Heart right ventricle (tissue), 16 donors: ENCODE results near the gene CPXM2. TPM values are rescaled to one million over a fixed set of nuclear protein-coding genes. Genes with fewer than 3 reads are reported as not detected.

ENCODE experiments used
- ATAC-seq, 8 donors: fragments of 200-7000 bp; cut with Tn5 transposase; one replicate each; pipeline ENCODE4 v1.9.1; 2020; ENCODE audit warnings: mild to moderate bottlenecking in 8 of 8, moderate library complexity in 8 of 8, moderate number of reproducible peaks in 1 of 8
- DNase-seq, 2 donors: peaks; one replicate each; pipeline ENCODE4 v3.0.0-alpha.2; 2020
- H3K27ac ChIP-seq, 10 donors: fragments of 200-600 bp; sonication (generic) in 2 of 10; one replicate each; pipeline versions ENCODE4 v1.5.0 to v1.8.0; 2020 to 2022; ENCODE audit warnings: mild to moderate bottlenecking in 3 of 10
- H3K27me3 ChIP-seq, 7 donors: fragments of 200-600 bp; one replicate each; pipeline ENCODE4 v1.8.0; 2021 to 2022; ENCODE audit warnings: mild to moderate bottlenecking in 2 of 7
- H3K36me3 ChIP-seq, 9 donors: fragments of 200-600 bp; sonication (generic) in 1 of 9; one replicate each; pipeline versions ENCODE4 v1.5.0 to v1.8.0; 2020 to 2022; ENCODE audit warnings: mild to moderate bottlenecking in 2 of 9
- H3K4me1 ChIP-seq, 9 donors: fragments of 200-600 bp; sonication (generic) in 1 of 9; one replicate each; pipeline versions ENCODE4 v1.5.0 to v1.8.0; 2020 to 2022; ENCODE audit warnings: mild to moderate bottlenecking in 4 of 9
- H3K4me3 ChIP-seq, 10 donors: fragments of 200-600 bp; sonication (generic) in 2 of 10; one replicate each; pipeline versions ENCODE4 v1.5.0 to v1.8.0; 2020 to 2022; ENCODE audit warnings: mild to moderate bottlenecking in 7 of 10, moderate library complexity in 2 of 10
- H3K9me3 ChIP-seq, 11 donors: fragments of 200-600 bp in 10 of 11; sonication (generic) in 2 of 11; one replicate each; pipeline versions ENCODE4 v1.5.0 to v1.8.0; 2013 to 2022; ENCODE audit warnings: mild to moderate bottlenecking in 2 of 11, control low read depth in 1 of 11, moderate library complexity in 1 of 11
- WGBS, 2 donors: extraction: QIAGEN DNeasy Blood & Tissue Kit; methylation state at CpG; one replicate each; pipeline ENCODE4 v1.1.7; 2013; ENCODE audit warnings: inconsistent platforms in 1 of 2; 5-methylcytosine and 5-hydroxymethylcytosine counted together
- intact Hi-C, 10 donors: fragments of 100-400 bp; cut with DNase I; formaldehyde crosslinking; loops; one replicate each; pipeline versions ENCODE4 v1.11.1 to v1.14.2; 2022
- polyA plus RNA-seq, 2 donors: library from polyadenylated mRNA; stranded (reverse); fragments of 200-250 nt; gene quantifications; one replicate each; pipeline ENCODE4 v1.2.3, GENCODE V29; 2013
- total RNA-seq, 10 donors: library from RNA; stranded (reverse); fragmentation: NEBNext Ultra II Directional in 3 of 10; extraction: Animal tissue kit (Norgen Biotek cat#: 25700) in 3 of 10; gene quantifications; one replicate each; pipeline versions ENCODE4 v1.2.1 to v1.2.4, GENCODE V29; 2021 to 2023
- TF ChIP-seq, protein P1 (sequence below), 9 donors: fragments of 200-600 bp; sonication (generic) in 2 of 9; IDR thresholded peaks; one replicate each; pipeline versions ENCODE4 v1.5.0 to v1.8.0; 2021 to 2022; ENCODE audit warnings: antibody characterized with exemption in 9 of 9, mild to moderate bottlenecking in 5 of 9, moderate library complexity in 1 of 9
- donor health status: Arrhythmogenic right ventricular cardiomyopathy.
- donor health status: ischemic (EF 13 %, LVEDD 7.1; RV severe dilation, severe dysfunction).
- donor health status: healthy with polysubstance abuse.
- donor health status: DM: no; HTN: yes; CAD: no.
- donor health status: DM: no; HTN: no; CAD: no.
- donor health status: ischemic (EF 25% LVEDD 6.9; RV normal size, moderate dysfunction).
- donor health status: ischemic (EF 25% LVEDD 5.7; RV mildly dilated, moderate dysfunction).
- donor health status: healthy.
- donor health status: DM: yes; HTN: yes; CAD: no.
- donor health status: Ischemic cardiomyopathy.
- donor health status: ischemic (EF 35%, LVEDD 5.7; RV mildly dilated, moderate dysfunction).
- donor health status: nonischemic (EF 11% LVEDD 7.7; RV severe dilation, severe dysfunction).
- donor health status: DM: yes; HTN: yes; CAD: no.
- donor health status: PGD.
- donor health status: ischemic (EF 29% LVEDD 5.4; RV normal size, mild dysfunction).
- donor health status: nonischemic (EF 23%, LVEDD 6.1; RV moderate dilation, normal function).

The CPXM2 gene
- total and polyA plus RNA-seq, 12 donors = 2.0 to 9.8 (median 3.8) TPM

DNA sequence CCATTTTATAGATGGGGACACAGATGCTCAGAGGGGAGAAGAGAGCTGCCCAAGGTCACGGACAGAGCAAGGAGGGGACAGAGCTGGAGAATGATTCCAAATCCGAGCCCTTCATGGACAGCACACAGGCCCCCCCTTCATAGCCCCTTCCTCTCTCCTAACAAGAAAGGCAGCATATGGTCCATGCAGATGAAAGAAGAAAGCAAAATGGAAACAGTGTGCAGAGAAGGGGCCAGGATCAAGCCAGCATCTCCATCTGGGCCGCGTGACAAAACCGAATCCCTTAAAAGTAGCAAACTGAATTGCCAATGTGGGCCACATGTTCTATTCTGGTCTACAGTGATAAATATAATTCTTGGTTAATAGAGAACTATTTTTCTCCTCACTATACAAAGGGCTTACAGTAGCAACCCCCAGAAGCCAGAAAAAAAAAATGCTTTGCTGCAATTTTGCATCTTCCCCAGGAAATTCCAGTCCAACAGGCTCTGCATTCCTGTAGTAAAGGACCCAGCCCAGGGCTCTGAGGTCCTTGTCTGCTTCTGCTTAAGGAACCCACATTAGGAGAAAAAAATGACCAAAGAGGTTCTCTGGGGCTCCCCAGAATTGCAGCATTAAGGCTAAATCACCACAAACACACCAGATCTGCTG lies 7.8 kb downstream of the CPXM2 start:
- Histone ChIP-seq H3K9me3 (no peaks in the 10 kb centered on the region), H3K27me3 (peaks cover 0 to 11% (median 0%) of the 10 kb centered on the region in 7 donors), H3K4me3 (no peak overlapping the region), H3K27ac (no peak overlapping the region), H3K36me3 (no peaks in the 10 kb centered on the region), H3K4me1 (peaks cover 0 to 10% (median 0%) of the 10 kb centered on the region in 9 donors)
- DNase-seq = no peak
- TF ChIP-seq, protein P1, sequence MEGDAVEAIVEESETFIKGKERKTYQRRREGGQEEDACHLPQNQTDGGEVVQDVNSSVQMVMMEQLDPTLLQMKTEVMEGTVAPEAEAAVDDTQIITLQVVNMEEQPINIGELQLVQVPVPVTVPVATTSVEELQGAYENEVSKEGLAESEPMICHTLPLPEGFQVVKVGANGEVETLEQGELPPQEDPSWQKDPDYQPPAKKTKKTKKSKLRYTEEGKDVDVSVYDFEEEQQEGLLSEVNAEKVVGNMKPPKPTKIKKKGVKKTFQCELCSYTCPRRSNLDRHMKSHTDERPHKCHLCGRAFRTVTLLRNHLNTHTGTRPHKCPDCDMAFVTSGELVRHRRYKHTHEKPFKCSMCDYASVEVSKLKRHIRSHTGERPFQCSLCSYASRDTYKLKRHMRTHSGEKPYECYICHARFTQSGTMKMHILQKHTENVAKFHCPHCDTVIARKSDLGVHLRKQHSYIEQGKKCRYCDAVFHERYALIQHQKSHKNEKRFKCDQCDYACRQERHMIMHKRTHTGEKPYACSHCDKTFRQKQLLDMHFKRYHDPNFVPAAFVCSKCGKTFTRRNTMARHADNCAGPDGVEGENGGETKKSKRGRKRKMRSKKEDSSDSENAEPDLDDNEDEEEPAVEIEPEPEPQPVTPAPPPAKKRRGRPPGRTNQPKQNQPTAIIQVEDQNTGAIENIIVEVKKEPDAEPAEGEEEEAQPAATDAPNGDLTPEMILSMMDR (IDR thresholded peaks at IDR 0.05) = no peak
- intact Hi-C loops = no loop called here
- no peak for ATAC-seq
- WGBS, 2 donors = 83 to 89% methylated on average over 5 of the region's 5 CpGs

DNA sequence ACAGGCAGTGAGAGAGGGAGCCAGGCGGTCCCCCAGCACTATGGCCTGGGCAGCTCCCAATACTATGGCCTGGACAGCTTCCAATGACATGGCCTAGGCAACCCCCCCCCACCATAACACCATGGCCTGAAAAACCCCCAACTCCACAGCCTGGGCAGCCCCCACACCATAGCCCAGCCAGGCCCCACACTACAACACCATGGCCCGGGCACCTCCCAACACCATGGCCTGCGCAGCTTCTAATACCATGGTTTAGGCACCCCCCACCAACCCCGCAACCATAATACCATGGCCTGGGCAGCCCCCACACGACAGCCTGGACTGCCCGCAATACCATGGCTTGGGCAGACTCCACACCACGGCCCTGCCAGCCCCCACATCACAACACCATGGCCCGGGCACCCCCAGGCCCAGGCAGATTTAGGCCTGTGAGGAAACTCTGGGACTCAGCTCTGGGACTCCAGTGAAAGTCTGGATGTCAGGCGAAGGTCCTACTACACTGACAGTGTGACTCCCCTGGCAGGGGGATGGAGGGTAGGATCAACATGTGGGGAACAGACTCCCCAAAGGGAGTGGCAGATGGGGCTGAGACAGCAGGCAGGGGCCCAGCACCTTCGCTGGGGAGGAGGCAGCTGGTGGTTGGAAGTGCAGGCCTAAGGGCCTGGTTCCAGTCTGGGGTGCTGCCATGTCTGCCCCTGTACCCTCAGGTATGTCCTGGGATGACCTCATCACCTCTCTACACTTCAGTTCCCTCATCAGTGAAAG lies 8.7 kb downstream of the CPXM2 start:
- TF ChIP-seq, protein P1 (IDR thresholded peaks at IDR 0.05) = no peak
- DNase-seq = no peak
- peaks cover 0 to 8% (median 0%) of the 10 kb centered on the region in 7 donors for H3K27me3 ChIP-seq
- H3K4me1 ChIP-seq = peaks cover 0 to 10% (median 0%) of the 10 kb centered on the region in 9 donors
- no peaks in the 10 kb centered on the region for H3K9me3 ChIP-seq
- peak overlapping the region in 1 of 10 donors; percentile 5 for H3K27ac ChIP-seq
- WGBS, 2 donors = 90 to 93% methylated on average over 10 of the region's 10 CpGs
- H3K4me3 ChIP-seq = no peak overlapping the region
- ATAC-seq = peak in 2 of 8 donors; percentile 17 to 29
- no peaks in the 10 kb centered on the region for H3K36me3 ChIP-seq
- intact Hi-C loops = no loop called here

DNA sequence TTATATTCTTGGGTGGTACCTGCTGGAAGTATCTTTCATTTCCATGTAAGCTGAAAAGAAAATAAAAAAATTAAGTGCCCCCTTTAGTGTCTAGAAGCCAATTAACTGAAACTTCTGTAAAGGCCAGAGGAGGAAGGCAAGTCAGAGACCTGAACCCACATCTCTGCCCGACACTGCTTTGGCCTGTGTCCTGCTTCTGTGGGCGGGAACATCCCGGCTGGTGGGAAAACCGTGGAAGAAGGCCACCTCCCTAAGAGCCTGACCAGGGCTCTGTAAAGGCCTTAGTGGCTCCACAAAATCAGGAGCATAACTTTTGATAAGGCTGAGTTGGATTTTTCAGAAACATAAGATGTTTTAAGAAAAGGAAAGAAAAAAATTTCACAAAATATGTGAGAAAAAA lies 9.4 kb downstream of the CPXM2 start:
- peak in 1 of 8 donors; percentile 52 for ATAC-seq
- 53 to 66% methylated on average over 4 of the region's 4 CpGs for WGBS, 2 donors
- TF ChIP-seq, protein P1 (IDR thresholded peaks at IDR 0.05) = no peak

DNA sequence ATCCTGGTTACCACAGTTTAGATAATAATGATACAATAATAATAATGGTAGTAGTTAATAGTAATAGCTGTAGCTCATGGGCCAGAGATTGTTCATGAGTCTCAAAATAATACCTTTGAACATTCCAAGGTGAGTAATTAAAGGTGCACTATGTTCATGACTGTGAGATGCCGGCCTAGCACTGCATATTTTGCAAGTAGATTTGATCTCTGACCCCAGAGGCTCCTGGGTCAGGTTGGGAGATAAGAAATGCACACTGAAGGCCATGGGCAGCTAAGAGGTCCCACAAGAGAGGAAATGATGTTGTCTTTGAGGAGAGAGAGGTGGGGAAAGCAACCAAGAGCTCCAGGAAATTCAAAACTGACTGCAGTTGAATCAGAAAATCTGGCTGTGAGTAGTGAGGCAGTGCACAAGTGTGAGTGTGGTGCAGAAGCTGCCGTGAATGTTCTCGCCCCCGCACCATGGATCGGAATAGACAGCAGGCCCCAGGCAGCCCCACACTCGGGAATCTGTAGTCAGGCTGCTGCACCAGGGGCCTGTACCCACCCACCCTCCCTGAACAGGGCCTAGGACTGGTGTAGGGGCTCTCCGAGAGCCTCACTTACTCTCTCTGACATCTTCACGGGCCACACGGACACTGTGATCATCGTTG lies 11.9 kb downstream of the CPXM2 start:
- H3K4me3 ChIP-seq = no peak overlapping the region
- H3K4me1 ChIP-seq = peaks cover 0 to 4% (median 0%) of the 10 kb centered on the region in 9 donors
- DNase-seq (no peak), ATAC-seq (no peak)
- H3K9me3 ChIP-seq = peaks cover 0 to 6% (median 0%) of the 10 kb centered on the region in 11 donors
- peaks cover 0 to 4% (median 0%) of the 10 kb centered on the region in 7 donors for H3K27me3 ChIP-seq
- TF ChIP-seq, protein P1 (IDR thresholded peaks at IDR 0.05) = no peak
- H3K36me3 ChIP-seq = no peaks in the 10 kb centered on the region
- 81 to 83% methylated on average over 10 of the region's 10 CpGs for WGBS, 2 donors
- intact Hi-C loops = no loop called here
- no peak overlapping the region for H3K27ac ChIP-seq

More for the DNA sequence above, 9.4 kb downstream of the CPXM2 start:
- Histone ChIP-seq H3K27me3 (peaks cover 0 to 4% (median 0%) of the 10 kb centered on the region in 7 donors), H3K4me1 (peaks cover 0 to 10% (median 0%) of the 10 kb centered on the region in 9 donors), H3K9me3 (peaks cover 0 to 4% (median 0%) of the 10 kb centered on the region in 11 donors), H3K27ac (peak overlapping the region in 3 of 10 donors; percentile 5 to 36 (median 9)), H3K36me3 (no peaks in the 10 kb centered on the region), H3K4me3 (no peak overlapping the region)
- no peak for DNase-seq
- intact Hi-C loops = no loop called here
